ENCODE data around the gene GIGYF1.
"Not testable (repeated sequence)": the region's sequence is repeated elsewhere in the genome, so short reads cannot be mapped to it uniquely, and the experiment has no call there.

GIGYF1 gene

DNA sequence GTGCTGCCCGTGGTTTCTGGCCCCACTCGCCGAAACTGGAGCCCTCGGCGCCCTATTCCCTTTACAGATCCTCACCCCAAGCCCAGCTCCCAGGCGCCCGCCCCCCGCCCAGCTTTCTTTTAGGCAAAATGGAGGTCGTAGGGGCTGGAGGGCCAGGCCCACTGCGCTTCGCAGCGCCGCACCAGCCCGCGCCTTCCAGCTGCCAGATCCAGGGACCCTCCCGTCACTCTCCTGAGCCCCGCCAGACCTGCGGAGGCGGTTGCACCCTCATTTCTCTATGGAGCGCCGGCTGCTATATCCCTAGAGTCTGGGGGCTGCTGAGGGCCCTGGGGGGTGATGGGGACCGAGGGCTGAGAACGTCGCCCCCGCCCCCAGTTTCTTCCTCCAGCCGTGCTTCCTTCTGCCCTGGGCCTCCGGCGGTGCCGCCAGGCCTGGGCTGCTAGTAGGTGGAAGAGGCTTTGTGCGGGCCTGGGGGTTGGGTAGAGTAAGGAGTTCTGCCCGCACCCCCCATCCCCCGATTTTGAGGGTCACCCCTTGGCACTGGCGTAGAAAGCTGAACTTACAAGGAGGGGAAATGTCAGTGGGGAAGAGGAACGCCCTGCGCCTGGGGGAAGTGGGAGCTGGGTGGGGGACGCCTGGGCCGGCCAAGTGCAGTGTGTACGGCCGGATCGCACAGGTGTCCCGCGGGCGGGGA is 19.5 kb downstream of the GIGYF1 start:
- no peak for ATAC-seq
- Mint-ChIP-seq H3K27me3 (no peaks in the 10 kb centered on the region), H3K4me1 (peaks cover 21% of the 10 kb centered on the region), H3K36me3 (ENCODE audit: low read depth) (peaks cover 10% of the 10 kb centered on the region), H3K4me3 (peak overlapping the region; percentile 88), H3K27ac (peak overlapping the region; percentile 94), H3K9me3 (no peaks in the 10 kb centered on the region)
- peak; percentile 43 for DNase-seq

DNA sequence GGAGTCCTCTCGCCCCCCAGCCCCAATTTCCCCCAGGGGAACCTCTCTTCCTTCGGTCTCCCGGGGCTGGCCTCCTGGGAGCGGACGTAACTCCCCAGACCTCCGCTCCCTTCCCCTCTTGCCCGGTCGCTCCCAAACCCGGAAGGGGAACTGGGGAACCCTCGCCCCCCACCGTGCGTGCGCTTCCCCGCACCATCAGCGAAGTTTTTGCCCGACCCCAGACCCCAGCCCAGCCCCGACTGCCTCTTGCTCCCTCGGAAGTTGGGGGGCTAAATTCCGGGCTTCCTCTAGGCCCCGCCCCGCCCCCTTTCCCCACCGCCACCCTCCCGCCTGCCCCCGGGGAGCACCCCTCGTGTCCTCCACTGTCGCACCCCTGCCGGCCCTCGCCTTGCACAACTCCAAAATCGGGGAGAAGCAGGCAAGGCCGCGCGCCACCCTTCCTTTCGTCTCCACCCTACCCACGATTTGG is 20.1 kb downstream of the GIGYF1 start:
- peak overlapping the region; percentile 88 for H3K4me3 Mint-ChIP-seq
- DNase-seq = peak; percentile 53
- H3K4me1 Mint-ChIP-seq = peaks cover 21% of the 10 kb centered on the region
- no peaks in the 10 kb centered on the region for H3K27me3 Mint-ChIP-seq
- H3K36me3 Mint-ChIP-seq (ENCODE audit: low read depth) = peaks cover 10% of the 10 kb centered on the region
- peak overlapping the region; percentile 94 for H3K27ac Mint-ChIP-seq
- no peak for ATAC-seq
- no peaks in the 10 kb centered on the region for H3K9me3 Mint-ChIP-seq

DNA sequence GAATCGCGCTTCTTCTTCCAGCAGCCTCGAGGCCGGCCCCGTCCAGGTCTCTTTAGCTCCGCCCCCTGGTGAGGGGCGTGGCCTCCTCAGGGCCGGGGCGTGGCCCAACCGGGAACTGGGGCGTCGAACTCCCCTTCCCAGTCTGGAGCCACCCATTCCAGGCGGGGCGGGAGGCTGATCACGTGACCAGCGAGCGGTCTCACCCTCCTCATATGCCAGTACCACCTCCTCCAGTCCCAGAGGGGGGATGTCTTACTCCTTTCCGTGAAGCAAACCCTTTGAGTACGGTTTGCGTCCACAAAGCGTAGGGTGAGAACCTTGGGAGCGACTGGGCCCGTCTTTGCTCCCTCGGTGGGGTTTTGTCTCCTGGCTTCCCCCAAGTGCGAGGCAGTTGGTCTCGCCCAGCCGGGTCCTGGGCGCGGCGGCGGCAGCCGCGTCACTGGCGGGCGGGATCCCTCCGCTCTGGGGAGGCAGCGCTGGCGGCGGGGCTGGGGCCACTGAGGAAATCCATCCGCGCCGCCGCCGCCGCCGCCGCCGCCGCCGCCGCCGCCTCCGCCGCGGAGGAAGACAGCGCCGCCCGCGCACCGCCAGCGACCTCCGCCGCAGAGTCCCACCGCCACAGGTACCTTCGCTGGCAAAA is 20.6 kb downstream of the GIGYF1 start, which contains the start of gene GNB2:
Gene GNB2 (plus strand): TSS at position 439 of the 640 bp plus-strand sequence. CDS start 2,526 bp downstream, outside the sequence.
- H3K36me3 Mint-ChIP-seq (ENCODE audit: low read depth) = peaks cover 9% of the 10 kb centered on the region

DNA sequence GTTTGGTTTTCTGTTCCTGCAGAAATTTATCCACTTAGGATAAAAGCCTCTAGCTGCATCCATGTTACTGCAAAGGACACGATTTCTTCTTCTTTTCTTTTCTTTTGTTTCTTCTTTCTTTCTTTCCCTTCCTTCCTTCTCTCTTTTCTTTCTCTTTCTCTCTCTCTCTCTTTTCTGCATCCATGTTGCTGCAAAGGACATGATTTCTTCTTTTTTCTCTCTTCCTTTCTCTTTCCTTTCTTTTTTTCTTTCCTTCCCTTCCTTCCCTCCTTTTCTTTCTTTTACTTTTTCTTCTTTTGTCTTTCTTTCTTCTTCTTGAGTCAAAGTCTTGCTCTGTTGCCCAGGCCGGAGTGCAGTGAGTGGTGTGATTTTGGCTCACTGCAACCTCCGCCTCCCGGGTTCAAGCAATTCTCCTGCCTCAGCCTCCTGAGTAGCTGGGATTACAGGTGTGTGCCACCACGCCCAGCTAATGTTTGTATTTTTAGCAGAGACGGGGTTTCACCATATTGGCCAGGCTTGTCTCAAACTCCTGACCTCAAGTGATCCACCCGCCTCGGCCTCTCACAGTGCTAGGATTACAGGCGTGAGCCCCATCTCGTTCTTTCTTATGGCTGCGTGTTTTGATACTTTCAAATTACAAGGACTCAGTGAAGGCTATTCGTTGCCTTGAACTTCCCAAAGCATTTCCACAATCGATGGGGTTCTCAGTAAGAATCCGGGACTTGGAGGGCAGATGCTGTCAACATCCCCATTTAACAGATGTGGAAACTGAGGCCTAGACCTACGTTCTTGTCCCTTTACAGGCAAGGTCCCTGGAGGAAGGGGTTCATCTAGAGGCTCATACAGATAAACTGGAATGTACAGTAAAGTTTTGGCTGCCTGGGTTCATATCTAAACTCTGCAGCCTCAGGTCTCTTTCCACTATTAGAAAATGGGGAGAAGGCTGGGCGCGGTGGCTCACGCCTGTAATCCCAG is 22.4 kb downstream of the GIGYF1 start:
- H3K36me3 Mint-ChIP-seq (ENCODE audit: low read depth) = peaks cover 2% of the 10 kb centered on the region
- no peak overlapping the region for H3K27ac Mint-ChIP-seq
- no peak overlapping the region for H3K4me3 Mint-ChIP-seq
- H3K27me3 Mint-ChIP-seq = no peaks in the 10 kb centered on the region
- H3K4me1 Mint-ChIP-seq = peaks cover 13% of the 10 kb centered on the region
- no peak for DNase-seq
- no peaks in the 10 kb centered on the region for H3K9me3 Mint-ChIP-seq
- ATAC-seq = no peak

More for the DNA sequence above, 20.6 kb downstream of the GIGYF1 start, which contains the start of gene GNB2:
- H3K9me3 Mint-ChIP-seq = no peaks in the 10 kb centered on the region
- H3K27me3 Mint-ChIP-seq = no peaks in the 10 kb centered on the region
- peak within 1 kb of the TSS; percentile 88 for H3K4me3 Mint-ChIP-seq
- H3K27ac Mint-ChIP-seq = peak within 1 kb of the TSS; percentile 94
- peak; percentile 71 for ATAC-seq
- H3K4me1 Mint-ChIP-seq = peaks cover 20% of the 10 kb centered on the region
- peak; percentile 99 for DNase-seq

DNA sequence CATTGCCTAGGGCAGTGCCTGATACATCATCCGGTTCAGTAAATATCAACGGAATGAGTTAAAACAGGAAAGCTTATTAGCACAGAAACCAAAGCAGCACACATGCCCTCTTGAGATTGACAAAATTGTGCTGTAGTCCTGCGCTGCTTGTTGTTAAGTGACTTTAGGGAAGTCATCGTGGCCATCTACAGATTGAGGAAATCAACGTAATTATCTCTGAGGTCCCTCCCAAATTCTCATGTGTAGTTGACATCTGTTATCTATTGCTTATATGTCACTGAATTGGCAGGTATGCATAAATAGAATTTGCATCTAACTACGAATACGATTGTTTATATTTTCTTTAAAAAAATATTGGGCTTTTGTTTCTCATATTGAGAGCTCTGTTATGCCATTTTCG is 24.0 kb downstream of the GIGYF1 start:
- Mint-ChIP-seq H3K9me3 (no peaks in the 10 kb centered on the region), H3K27ac (no peak overlapping the region), H3K4me3 (no peak overlapping the region), H3K36me3 (ENCODE audit: low read depth) (no peaks in the 10 kb centered on the region), H3K27me3 (no peaks in the 10 kb centered on the region), H3K4me1 (peaks cover 9% of the 10 kb centered on the region)
- ATAC-seq (no peak), DNase-seq (no peak)

DNA sequence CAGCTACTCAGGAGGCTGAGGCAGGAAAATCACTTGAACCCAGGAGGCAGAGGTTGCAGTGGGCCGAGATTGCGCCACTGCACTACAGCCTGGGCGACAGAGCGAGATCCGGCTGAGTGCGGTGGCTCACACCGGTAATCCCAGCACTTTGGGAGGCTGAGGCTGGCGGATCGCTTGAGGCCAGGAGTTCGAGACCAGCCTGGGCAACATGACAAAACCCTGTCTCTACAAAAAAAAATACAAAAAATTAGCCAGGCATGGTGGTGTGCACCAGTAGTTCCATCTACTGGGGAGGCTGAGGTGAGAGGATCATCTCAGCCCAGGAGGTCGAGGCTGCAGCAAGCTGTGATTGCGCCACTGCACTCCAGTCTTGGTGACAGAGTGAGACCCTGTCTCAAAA is 24.9 kb downstream of the GIGYF1 start:
- not testable (repeated sequence) for ATAC-seq; H3K36me3 Mint-ChIP-seq (ENCODE audit: low read depth); H3K27ac Mint-ChIP-seq; H3K4me1 Mint-ChIP-seq; DNase-seq; H3K27me3 Mint-ChIP-seq; H3K4me3 Mint-ChIP-seq; H3K9me3 Mint-ChIP-seq

DNA sequence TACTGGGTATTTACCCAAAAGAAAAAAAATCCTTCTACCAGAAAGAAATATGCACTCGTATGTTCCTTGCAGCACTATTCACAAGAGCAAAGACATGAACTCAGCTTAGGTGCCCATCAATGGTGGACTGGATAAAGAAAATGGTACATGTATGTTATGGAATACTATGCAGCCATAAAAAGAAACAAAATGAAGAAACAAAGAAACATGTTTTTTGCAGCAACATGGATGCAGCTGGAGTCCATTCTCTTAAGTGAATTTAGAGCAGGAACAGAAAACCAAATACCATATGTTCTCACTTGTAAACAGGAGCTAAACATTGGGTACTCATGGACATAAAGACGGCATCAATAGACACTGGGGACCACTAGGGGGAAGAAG is 26.0 kb downstream of the GIGYF1 start:
- no peak for DNase-seq

DNA sequence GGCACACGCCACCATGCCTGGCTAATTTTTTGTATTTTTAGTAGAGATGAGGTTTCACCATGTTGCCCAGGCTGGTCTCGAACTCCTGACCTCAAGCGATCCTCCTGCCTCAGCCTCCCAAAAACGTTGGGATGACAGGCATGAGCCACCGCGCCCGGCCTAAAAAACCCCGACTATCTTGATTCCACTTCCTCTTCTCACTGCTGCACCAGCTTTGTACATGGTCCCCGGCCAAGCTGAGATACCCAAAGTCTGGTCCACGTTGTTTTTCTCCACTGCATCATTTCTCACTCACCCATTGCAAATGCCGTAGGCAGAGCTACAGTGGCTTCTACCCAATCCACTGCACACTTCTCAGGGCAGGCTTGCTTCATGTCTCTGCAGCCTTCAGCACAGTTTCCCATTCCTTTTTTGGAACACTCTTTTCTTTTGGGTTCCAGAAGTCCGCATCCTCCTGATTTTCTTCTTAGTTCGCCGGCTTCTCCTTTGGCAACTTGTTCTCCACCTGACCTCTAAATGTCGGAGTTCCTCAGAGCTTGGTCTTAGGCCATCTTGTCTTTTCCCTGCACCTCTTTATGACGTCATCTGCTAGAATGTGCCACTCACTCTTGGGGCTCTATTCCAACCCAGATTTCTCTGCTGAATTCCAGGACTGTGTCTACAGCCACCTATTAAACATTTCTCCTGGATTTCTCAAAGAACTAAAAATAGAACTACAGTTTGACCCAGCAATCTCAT is 26.6 kb downstream of the GIGYF1 start:
- DNase-seq (no peak), ATAC-seq (no peak)
- Mint-ChIP-seq H3K9me3 (no peaks in the 10 kb centered on the region), H3K4me3 (no peak overlapping the region), H3K36me3 (ENCODE audit: low read depth) (no peaks in the 10 kb centered on the region), H3K4me1 (peaks cover under 1% of the 10 kb centered on the region), H3K27me3 (no peaks in the 10 kb centered on the region), H3K27ac (no peak overlapping the region)

More for the DNA sequence above, 26.0 kb downstream of the GIGYF1 start:
- Mint-ChIP-seq H3K27ac (no peak overlapping the region), H3K27me3 (no peaks in the 10 kb centered on the region), H3K36me3 (ENCODE audit: low read depth) (no peaks in the 10 kb centered on the region), H3K9me3 (no peaks in the 10 kb centered on the region), H3K4me3 (no peak overlapping the region), H3K4me1 (peaks cover 6% of the 10 kb centered on the region)
- no peak for ATAC-seq

DNA sequence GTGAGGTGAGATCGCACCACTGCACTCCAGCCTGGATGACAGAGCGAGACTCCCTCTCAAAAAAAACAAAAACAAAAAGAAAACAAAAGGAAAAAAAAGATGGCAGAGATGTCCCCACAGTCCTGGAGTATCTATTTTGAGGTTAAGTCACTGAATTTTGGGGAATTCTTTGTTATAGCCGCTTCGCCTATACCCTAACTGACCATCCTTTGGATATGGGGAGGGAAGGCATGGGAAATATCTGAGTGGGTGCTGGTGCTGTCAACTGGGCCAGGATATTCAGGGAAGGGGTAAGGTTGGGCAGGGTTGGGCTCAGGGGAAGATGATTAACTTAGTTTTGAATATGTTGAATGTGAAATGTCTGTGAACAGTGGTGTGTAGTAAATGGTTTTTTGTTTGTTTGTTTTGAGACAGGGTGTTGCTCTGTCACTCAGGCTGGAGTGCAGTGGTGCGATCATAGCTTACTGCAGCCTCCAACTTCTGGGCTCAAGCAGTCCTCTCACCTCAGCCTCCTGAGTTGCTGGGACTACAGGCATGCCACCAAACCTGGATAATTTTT is 28.8 kb downstream of the GIGYF1 start:
- H3K9me3 Mint-ChIP-seq = no peaks in the 10 kb centered on the region
- DNase-seq (no peak), ATAC-seq (no peak)
- no peaks in the 10 kb centered on the region for H3K36me3 Mint-ChIP-seq (ENCODE audit: low read depth)
- no peaks in the 10 kb centered on the region for H3K4me1 Mint-ChIP-seq
- no peak overlapping the region for H3K27ac Mint-ChIP-seq
- peaks cover 3% of the 10 kb centered on the region for H3K27me3 Mint-ChIP-seq
- no peak overlapping the region for H3K4me3 Mint-ChIP-seq

DNA sequence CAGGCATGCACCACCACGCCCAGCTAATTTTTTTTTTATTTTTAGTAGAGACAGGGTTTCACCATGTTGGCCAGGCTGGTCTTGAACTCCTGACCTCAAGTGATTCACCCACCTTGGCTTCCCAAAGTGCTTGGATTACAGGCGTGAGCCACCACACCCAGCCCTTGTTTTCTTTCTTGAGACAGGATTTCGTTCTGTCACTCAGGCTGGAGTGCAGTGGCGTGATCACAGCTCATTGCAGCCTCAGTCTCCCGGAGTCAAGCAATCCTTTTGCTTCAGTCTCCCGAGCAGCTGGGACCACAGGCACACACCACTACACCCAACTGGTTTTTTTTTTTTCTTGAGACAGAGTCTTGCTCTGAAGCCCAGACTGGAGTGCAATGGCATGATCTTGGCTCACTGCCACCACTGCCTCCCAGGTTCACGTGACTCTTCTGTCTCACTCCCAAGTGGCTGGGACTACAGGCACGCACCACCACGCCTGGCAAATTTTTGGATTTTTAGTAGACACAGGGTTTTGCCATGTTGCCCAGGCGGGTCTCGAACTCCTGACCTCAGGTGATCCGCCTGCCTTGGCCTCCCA is 31.8 kb downstream of the GIGYF1 start:
- H3K4me3 Mint-ChIP-seq; H3K9me3 Mint-ChIP-seq; H3K36me3 Mint-ChIP-seq (ENCODE audit: low read depth); ATAC-seq; DNase-seq; H3K4me1 Mint-ChIP-seq; H3K27ac Mint-ChIP-seq: not testable (repeated sequence)
- H3K27me3 Mint-ChIP-seq = peaks cover 21% of the 10 kb centered on the region

DNA sequence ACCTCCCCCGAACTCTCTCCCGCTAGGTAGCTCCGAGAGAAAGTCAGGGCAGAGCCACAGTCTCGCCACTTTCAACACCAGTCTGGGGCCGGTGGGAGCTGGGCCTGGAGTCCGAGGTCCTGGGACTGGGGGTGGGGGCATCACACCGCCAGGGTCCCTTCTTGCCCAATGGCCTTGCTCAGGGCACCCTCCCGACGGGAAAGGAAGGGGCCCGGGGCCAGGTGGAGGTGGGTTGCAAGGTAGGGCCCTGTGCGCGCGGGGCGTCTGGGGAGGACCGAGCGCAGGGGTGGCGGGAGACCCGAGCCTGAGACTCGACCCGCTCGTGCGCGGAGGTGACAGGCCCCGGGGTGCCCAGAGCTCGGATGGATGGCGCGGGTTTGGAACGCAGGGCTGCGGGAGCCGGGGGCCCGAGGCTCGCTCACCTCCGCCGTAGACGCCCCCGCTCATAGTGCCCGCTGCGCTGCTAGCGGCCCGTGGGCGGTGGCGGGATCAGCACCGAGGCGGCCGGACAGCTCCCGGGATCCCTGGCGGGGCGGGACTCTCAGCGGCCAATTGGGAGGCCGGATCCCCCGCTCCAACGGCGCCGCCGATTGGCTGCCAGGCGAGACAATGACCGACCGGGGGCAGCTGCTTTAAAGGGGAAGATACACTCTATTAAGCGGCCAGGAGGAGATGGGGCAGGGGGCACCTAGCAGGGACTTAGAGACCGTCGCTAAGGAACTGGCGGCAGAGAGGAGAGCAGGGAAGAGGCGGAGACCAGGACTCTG is 38.0 kb downstream of the GIGYF1 start, which contains the start of gene ACTL6B:
Gene ACTL6B (minus strand): TSS at position 541 of the 767 bp plus-strand sequence. CDS start 94 bp downstream, at position 447.
- Mint-ChIP-seq H3K4me1 (no peaks in the 10 kb centered on the region), H3K27me3 (peaks cover 49% of the 10 kb centered on the region), H3K27ac (no peak within 1 kb of the TSS), H3K4me3 (no peak within 1 kb of the TSS), H3K36me3 (ENCODE audit: low read depth) (no peaks in the 10 kb centered on the region), H3K9me3 (no peaks in the 10 kb centered on the region)
- peak; percentile 68 for DNase-seq
- ATAC-seq = peak; percentile 43

DNA sequence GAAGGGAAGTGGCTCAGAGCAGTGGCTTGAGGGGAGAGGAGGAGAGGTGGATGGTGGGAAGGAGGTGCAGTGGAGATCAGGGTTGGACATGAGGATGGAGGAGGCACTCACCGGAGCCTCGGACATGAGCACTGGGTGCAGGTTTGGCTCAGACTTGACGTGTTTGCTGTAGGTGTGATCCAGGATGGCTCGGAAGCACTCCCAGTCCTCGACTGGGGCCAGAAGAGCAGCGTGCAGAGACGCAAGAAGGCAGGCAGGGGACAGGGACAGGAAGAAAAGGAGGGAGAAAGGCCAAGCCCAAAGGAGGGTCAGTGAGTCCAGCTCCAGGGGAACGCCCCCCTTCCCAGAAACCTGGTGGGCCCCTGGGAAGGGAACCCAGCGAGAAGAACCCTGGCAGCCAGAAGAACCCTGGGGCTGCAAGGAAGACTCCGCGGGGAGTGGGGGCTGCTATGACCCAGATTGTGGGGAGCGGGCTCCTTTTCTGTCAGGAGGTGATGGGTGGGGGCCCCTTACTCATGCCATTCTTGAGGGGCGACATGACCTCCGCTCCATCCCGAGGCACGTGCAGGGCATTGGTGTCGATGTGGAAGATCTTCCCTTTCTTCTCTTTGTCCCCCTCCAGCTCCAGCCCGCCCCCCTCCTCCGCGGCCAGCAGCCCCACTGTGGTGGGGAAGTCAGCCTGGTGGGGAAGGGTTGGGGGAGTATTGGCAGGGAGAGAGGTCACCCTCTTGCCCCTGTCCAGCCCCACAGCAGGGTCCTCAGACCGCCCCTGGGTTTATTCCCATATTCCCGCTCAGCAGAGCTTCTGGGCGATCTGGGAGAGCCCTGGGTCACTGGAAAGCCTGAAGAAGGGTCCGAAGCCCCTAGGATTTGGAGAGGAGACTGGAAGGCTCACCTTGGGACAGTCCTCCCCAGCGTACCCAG is 38.9 kb downstream of the GIGYF1 start:
- Mint-ChIP-seq H3K9me3 (no peaks in the 10 kb centered on the region), H3K4me1 (no peaks in the 10 kb centered on the region), H3K27ac (no peak overlapping the region), H3K27me3 (peaks cover 51% of the 10 kb centered on the region), H3K36me3 (ENCODE audit: low read depth) (no peaks in the 10 kb centered on the region), H3K4me3 (no peak overlapping the region)
- ATAC-seq = no peak
- no peak for DNase-seq

Data from activated naive CD8-positive, alpha-beta T cell treated with anti-CD3 and anti-CD28 coated beads, Interleukin-2, amount 50 U/mL, for 24 hours (primary cell).